Fibroblast of skin of scalp (primary cell): ENCODE data around the gene CCSER2.
"Not testable (repeated sequence)": the region's sequence is repeated elsewhere in the genome, so short reads cannot be mapped to it uniquely, and the experiment has no call there.

Experiments used
- DNase-seq: peaks from one replicate; pipeline ENCODE4 v3.0.0-alpha.2; 2013

CCSER2 gene

GRCh38 chr10:84311576-84311975 is 16.8 kb upstream of the CCSER2 start:
- DNase-seq, result no peak

GRCh38 chr10:84312816-84313215 is 15.6 kb upstream of the CCSER2 start:
- DNase-seq, result no peak

GRCh38 chr10:84314275-84314674 is 14.1 kb upstream of the CCSER2 start:
- DNase-seq, result no peak

GRCh38 chr10:84317174-84317573 is 11.2 kb upstream of the CCSER2 start:
- no peak for DNase-seq

GRCh38 chr10:84321902-84322301 is 6.5 kb upstream of the CCSER2 start:
- DNase-seq, result no peak

GRCh38 chr10:84323566-84323965 is 4.8 kb upstream of the CCSER2 start:
- not testable (repeated sequence) for DNase-seq

GRCh38 chr10:84326995-84327394 is 1.4 kb upstream of the CCSER2 start:
- not testable (repeated sequence) for DNase-seq

- peak; percentile 38 for DNase-seq
These were observed 815 bp downstream of the CCSER2 start for GRCh38 chr10:84329196-84329611.

- DNase-seq, result no peak
These were observed 1.7 kb downstream of the CCSER2 start for GRCh38 chr10:84329986-84330651.

- no peak for DNase-seq
These were observed 2.7 kb downstream of the CCSER2 start for GRCh38 chr10:84331091-84331490.

- peak; percentile 34 for DNase-seq
These were observed 5.6 kb downstream of the CCSER2 start for GRCh38 chr10:84333864-84334451.

GRCh38 chr10:84334811-84335210 is 6.4 kb downstream of the CCSER2 start:
- DNase-seq, result no peak

- DNase-seq, result no peak
These were observed 7.1 kb downstream of the CCSER2 start for GRCh38 chr10:84335516-84335915.

GRCh38 chr10:84336406-84337090 is 8.2 kb downstream of the CCSER2 start:
- DNase-seq, result no peak

- DNase-seq, result peak; percentile 21
These were observed 8.8 kb downstream of the CCSER2 start for GRCh38 chr10:84337199-84337598.

GRCh38 chr10:84339025-84339424 is 10.6 kb downstream of the CCSER2 start:
- no peak for DNase-seq

- no peak for DNase-seq
These were observed 11.8 kb downstream of the CCSER2 start for GRCh38 chr10:84340187-84340586.

GRCh38 chr10:84340632-84341537 is 12.5 kb downstream of the CCSER2 start:
- no peak for DNase-seq

GRCh38 chr10:84341538-84341856 is 13.1 kb downstream of the CCSER2 start:
- no peak for DNase-seq

- no peak for DNase-seq
These were observed 13.6 kb downstream of the CCSER2 start for GRCh38 chr10:84341983-84342382.

GRCh38 chr10:84342584-84342983 is 14.2 kb downstream of the CCSER2 start:
- DNase-seq, result no peak

GRCh38 chr10:84343831-84344230 is 15.4 kb downstream of the CCSER2 start:
- no peak for DNase-seq

- DNase-seq, result peak; percentile 43
These were observed 16.1 kb downstream of the CCSER2 start for GRCh38 chr10:84344526-84344925.
